ENCODE measurements around the gene NAT9.

Gene NAT9

DNA sequence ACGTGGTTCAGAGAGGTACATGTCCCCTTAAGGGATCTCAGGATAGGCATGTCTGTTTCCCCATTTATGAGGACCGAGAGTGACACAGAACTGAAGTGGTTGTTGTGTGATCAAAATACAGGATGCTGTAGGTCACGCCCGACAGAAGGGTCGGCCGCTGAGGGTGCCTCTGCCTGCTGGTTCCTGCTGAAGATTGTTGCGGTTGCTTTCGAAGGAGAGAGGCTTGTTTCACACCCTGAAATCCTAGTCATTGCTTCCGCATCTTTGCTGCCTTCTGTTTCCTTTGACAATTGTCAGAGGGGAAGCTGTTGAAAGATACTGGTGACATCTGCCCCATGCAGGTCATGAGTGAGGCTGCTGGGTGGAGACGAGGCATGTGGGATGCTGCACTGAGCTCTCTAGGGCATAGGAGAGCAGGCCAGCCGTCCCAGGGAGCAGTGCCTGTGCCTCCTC, 3.8 kb upstream of the NAT9 start:
- peak; percentile 37 for DNase-seq (ENCODE audit: low read depth)

DNA sequence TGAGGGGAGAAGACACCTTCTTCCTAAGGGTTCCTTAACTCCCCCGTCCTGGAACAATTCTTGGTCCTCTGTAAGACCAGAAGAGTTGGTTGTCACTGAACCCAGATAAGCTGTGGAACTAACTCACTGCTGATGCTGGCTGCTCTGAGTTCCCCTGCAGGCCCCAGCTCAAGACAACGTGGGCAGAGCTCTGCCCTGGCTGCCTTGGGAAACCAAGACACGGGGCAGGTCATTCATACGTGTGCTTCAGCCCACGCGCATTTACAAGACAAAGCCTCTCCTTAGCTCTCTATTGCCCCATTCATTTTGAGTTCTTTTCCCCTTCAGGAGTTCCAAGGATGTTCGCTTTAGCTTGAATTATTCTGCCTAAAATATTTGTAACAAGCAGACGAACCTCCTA, 3.4 kb upstream of the NAT9 start:
- DNase-seq (ENCODE audit: low read depth), result no peak

DNA sequence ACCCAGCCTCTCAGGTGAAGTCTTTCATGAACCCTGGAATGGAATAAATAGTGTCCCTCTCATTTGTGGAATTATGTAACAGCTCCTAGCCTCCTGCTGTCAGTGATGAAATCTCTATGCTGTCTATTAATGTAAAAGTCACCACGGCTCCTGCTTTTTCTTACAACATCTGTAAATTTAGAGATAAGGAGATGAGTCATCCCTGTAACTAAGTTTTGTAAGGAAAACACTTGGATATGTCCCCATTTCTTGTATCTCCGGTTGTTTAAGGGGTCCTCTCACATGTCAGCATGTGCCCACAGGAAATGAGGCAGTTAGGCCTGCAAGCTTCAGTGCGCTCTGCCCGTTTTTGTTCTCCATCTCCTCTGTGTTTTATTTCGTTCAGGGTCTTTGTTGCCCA, 2.8 kb upstream of the NAT9 start:
- DNase-seq (ENCODE audit: low read depth), result no peak

DNA sequence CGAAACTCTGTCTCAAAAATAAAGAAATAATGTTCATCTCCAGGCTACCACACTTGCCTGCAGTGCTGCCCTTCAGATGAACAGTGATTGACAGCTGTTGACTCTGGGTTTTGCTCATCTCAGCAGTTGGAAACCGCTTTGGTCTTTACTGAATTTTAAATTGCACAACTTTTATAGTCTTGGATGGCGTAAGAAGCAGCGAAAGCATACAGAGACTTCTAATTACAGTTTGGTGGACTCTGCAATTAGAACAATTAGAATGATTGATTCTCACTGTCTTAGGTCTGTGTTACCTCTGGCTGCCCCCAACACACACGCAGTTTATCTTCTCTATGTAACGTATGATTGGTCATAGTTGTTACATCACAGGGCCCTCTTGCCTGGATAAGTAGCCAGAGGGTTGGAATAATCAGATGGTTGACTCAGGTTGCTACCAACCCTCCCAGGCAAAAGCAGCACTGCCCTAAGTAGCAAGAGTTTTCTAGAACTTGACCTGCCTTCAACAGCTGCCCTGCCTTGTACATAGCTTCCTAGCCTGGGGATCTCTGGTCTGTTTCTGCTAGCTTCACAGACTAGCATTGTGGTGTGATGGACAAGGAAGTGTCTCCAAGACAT, 1.9 kb upstream of the NAT9 start:
- no peak for DNase-seq (ENCODE audit: low read depth)

DNA sequence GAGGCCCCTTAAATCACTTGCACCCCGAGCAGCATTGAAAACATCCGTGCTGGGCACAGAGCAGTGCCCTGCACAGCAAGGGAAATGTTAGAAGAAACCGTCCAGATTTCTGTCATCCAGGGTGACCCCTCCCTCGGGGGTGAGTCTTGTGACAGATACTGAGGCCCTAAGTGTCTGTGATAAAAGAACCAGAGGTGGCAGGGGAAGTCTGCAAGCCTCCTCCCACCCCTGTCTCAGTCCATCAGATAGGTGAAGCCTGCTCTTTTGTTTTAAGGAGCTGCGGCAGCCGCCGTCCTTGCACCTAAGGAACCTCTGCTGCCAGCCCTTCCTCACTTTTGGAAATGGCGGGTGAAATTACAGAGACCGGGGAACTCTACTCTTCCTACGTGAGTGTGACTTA, 845 bp upstream of the NAT9 start:
- no peak for DNase-seq (ENCODE audit: low read depth)

DNA sequence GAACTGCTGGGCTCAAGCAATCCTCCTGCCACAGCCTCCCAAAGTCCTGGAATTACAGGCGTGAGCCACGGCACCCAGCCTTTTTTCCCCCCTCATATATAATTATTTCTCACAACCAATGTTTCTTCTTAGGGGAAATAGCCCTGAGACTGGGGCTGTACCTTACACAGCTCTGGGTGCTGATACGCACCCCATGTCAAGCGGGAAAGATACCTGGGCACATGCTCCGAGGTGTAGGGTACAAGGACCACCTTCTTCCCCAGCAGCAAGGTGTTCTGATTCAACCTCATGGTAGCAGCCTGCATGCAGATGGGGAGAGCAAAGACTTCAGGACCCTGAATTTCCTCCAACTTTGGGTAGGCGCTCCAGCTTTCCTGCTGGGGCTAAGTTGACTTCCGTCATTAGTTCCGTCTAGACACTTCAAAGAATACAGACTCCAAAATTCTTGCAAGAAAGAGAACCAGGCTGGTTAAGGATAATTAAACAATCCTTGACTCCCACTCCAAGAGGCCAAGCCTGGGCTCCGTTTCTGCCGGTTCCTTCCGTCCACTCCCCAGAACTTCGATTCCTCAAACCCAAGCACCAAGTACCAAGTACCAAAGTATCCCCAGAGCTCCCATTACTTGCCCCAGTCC, 619 bp downstream of the NAT9 start:
- DNase-seq (ENCODE audit: low read depth), result no peak

DNA sequence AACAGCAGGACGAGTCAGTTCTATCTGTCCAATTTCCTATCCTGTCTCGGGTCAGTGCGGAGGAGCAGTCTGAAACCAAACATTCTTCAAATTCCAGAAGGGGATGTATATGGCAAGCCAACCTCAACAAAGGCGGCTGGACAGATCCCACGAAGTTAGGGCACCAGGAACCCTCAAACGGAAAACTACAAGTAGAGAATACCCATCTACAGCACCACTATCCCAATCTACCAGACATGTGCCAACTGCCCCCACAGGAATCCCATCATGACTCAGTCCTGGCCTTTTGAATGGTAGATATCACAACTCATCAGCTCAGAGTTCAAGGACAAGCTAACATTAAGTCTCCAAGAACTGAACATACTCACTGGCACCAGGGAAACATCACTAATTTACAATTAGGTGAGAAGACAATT, 2.3 kb downstream of the NAT9 start:
- no peak for DNase-seq (ENCODE audit: low read depth)

DNA sequence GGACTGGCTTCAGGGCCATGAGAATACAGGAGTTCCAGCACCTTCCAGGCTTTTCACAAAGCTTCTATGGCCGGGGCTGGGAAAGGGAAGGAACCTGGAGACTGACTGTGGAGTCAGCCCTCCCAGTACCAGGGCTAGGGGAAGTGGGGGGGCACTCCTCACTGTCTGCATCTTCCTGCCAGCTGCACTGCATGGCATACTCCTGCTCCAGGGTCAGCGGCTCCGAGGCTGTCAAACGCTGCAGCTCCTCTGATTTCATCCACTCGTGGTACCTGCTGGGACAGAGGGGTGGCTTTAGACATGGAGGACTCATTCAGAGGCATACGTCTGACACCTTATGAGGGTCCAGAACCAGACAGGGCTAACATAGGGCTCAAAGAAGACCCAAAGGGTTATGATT, 2.7 kb downstream of the NAT9 start:
- no peak for DNase-seq (ENCODE audit: low read depth)

DNA sequence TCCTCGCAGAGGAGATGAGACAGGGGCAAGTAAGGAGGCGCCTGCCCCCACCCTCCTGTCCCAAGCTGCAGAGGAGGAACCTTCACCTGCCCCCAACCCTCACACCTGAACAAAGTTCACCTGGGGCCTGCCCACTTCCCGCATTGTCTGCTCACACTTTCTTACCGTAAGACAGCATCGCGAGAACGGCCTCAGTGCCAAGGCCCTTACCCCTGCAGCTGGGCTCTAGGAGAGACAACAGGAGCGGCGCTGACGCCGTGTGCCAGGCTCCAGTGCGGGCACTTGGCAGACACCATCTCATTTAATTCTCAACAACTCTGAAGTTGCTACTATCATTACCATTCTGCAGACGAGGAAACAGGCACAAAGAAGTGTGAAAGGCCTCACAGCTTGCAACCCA, 4.1 kb downstream of the NAT9 start:
- DNase-seq (ENCODE audit: low read depth), result no peak

DNA sequence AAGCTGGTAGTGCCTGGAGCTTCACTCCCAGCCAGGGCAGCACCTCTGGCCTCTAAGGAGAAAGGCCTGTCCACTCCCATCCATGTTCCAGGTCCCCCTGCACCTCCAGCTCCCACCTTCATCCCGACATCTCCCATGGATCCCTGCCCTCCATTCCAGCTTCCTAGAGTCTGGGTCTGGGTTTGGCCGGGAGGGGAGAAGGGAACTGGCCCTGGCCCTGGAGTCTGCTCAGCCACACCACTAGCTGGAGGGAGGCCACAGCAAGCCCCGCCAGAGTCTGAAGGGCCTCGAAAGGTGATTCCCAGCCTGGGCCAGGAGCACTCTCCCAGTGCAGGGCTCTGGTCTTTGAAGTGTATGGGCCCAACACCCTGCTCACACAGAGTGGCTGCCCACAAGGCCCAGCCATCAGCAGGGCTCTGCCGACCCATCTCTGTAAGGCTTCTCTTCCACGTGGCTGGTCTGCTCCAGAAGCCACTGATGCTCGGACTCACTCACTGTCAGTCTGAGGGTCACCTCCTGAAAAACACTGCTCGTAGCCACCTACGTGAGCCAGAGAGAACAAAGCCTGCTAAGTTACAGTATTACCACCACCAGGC, 4.7 kb downstream of the NAT9 start:
- DNase-seq (ENCODE audit: low read depth), result no peak

DNA sequence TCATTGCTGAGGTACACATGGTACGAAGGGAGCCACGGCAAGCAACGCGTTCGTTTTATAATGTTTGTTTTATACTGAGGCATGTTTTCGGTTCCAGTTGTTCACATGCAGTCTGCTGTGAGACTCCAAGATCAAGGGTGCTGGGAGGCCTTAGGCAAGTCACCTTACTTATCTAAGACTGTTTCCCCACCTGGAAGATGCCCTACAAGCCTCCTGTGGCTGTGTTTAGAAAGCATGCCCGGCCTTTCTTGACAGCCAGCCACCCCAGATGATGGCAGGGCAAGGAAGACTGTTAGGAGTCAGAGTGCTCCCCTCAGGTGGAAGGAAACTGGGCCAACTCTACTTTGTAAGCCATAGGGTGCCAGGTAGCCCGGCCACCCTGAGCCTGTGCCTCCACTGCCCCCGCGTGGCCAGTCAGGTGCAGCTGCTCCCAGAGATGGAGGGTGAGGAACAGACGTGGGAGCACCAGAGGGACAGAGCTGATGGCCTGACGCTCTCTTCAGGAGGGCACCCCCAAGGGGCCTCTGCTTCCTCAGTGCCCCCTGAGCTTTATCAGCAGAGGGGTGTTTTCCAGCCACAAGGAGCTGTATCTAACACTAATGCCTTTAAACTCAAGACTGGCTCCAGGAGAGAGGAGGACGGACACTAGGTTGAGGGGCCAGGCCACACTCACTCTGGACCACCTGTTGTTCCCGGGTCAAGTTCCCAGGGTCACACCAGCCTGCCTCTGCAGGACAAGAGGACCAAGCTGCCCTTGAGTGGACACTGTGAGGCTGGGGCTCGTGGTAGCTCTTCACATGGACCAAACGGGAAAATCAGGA, 5.4 kb downstream of the NAT9 start:
- DNase-seq (ENCODE audit: low read depth), result peak; percentile 74

DNA sequence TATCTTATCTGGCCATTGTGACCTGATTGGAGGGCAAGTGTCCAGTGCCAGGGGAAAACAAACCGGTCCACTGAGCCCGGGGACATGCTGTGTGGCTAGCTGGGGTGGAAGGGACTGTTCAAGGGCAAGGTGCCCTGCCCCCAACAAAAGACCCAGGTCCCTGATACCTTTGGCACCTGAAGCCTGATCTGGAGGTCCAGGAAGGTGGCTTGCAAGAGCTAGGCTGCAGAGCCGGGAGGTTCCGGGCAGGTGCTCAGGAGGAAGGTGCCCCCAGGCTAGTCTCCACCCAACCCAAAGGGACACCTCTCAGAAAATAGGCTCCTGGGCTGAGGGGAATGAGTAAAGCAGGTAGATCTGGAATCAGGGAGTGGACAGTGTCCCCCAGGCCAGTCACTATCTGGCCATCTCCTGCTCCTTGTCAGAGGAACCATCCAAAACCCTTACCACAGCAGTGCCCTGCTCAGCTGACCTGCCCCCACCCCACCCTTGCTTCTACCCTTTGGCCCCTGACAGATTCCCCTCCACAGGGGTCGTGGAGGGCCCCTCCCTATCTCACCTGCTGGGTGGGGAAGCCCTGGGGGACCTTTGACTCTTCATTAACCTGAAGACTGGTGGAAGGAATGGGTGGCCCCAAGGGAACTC, 6.2 kb downstream of the NAT9 start:
- DNase-seq (ENCODE audit: low read depth), result no peak

DNA sequence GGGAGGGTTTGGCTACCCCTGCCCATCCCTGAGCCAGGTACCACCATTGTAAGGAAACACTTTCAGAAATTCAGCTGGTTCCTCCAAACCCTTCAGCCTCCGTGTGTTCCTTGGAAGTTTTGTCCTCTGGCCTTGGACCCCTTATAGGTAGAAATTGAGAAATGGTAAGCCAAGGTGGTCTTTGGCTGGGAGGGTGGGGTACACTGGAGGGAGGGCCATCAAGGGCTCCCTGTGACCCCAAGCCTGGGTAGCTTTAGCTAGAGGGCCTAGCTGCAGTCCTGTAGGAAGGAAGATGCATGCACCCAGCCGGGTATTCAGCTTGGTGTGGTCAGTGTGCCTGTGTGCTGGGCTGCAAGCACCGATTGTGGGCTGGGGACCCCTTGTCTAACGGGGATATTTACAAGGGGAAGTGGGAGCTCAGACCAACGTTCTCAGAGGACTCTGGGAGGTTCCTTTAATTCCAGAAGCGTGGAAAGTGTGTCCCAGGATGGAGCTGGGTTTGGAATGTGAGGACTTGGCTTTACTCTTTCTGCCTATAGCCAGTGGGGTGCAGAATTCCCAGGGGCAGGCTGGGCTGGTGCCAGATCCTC, 6.8 kb downstream of the NAT9 start:
- no peak for DNase-seq (ENCODE audit: low read depth)

DNA sequence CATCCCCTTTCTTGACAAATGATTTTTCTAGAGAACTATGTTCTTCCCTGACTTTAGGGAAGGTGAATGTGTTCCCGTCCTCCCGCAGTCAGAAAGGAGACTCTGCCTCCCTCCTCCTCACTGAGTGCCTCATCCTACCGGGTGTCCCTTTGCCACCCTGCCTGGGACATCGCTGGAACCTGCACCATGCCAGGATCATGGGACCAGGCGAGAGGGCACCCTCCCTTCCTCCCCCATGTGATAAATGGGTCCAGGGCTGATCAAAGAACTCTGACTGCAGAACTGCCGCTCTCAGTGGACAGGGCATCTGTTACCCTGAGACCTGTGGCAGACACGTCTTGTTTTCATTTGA, 7.4 kb downstream of the NAT9 start:
- DNase-seq (ENCODE audit: low read depth), result no peak

DNA sequence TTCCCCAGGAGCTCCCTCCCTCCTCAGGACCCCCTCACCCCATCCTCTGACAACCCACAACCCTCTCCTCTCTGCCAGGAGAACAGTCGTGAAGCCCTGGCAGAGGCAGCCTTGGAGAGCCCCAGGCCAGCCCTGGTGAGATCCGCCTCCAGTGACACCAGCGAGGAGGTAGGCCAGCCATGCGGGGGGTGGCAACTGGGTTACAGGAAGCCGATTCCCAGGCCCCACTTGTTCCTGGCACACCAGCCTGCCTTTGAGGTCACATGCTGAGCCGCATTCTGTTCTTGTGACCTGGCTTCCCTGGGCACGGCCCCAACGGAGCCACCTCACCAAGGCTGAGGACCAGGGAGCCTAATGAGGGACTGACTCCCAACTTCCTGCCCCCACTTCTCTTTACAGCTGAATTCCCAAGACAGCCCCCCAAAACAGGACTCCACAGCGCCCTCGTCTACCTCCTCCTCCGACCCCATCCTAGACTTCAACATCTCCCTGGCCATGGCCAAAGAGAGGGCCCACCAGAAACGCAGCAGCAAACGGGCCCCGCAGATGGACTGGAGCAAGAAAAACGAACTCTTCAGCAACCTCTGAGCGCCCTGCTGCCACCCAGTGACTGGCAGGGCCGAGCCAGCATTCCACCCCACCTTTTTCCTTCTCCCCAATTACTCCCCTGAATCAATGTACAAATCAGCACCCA, 7.9 kb downstream of the NAT9 start:
- DNase-seq (ENCODE audit: low read depth), result no peak

DNA sequence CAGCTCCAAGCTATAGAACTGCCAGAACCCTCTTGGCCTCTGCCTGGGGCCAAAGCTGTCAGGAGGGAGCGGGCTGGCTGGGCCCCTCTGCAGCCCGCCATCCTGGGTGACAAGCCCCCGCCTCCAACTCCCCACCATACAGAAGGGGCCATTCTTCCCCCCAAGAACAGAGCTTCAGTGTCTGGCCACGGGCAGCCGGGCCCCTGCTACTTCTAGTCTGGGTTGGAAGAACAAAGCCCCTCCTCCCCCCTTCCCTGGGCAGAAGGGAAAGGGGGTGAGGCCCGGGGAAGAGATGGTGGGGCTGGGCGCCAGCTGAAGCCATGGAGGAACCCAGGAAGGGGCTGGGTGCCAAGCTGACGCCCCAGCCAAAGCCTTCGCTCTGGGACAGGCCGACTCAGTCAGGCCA, 9.0 kb downstream of the NAT9 start:
- DNase-seq (ENCODE audit: low read depth), result no peak

DNA sequence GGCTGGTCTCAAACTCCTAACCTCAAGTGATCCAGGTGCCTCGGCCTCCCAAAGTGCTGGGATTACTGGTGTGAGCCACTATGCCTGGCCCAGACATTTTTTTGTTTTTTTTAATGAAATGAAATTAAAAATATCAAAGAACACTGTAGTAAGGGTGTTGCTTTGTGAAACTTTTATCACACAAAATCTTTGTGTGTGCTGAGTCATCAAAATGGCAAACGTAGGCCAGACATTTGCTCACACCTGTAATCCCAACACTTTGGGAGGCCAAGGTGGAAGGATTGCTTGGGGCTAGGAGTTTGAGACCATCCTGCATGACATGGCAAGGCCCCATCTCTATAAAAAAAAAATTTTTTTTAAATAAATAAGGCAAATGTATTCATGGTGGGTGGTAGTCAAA, 9.7 kb downstream of the NAT9 start:
- DNase-seq (ENCODE audit: low read depth), result no peak

DNA sequence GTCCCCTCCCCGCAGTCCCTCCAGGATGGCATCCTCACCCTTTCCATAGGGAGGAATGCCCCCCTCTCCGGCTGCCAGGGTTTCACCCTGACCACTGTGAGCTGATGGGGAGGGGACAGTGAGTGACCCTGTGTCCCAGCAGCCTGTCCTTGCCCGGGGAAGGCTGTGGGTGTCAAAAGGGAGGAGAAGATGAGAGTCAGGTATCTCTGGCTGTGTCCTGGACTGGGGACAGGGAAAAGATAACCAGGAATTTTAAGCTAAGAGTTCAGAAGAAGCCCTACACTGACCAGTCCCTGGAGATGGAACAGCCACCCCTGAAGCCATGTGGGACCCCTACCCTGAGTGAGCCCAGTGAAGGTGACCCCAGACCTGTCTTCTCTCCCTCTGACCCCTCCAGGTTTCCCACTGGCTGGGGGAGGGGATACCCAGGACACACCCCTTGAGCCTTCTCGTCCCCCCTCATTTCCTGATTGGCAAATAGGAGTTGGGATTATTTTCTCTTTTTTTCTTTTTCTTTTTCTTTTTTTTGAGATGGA, 11.3 kb downstream of the NAT9 start:
- DNase-seq (ENCODE audit: low read depth), result no peak

DNA sequence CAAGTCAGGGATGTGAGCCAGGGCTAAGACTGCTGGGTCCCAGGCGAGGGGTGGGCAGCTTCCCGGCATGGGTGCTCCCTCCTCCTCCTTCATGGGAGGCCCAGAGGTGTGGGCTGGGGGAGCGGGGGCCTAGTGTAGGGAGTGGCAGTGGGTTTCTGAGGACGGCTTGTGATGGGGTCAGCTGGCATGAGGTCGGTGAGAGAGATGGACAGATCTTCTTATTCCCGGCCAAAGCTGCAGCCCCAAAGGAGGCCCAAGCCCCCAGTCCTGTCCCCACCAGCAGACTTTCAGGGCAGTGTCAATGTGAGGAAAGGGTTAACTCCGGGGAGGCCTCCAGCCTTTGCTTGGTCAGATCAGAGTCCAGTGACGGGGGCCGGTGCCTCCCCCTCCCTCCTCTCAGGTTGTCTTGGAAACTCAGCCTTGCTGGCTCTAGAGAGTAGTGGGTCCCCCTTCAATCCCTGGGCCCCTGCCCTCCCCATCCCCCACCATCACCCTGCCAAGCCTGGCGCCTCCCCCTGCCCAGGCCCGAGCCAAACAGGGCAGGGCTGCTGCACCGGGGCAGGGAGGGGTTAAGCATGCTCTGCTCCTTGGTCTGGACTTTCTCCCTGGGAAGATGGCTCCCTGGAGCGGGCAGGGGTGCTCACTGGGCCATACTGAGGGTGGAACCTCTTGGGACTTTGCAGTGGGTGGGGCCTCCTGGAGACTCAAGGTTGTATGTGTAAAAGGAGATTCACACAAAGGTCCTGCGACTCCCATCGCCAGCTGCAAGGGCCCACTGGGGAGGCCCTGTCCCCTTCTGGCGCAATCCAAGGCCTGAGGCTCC, 12.4 kb downstream of the NAT9 start:
- no peak for DNase-seq (ENCODE audit: low read depth)

DNA sequence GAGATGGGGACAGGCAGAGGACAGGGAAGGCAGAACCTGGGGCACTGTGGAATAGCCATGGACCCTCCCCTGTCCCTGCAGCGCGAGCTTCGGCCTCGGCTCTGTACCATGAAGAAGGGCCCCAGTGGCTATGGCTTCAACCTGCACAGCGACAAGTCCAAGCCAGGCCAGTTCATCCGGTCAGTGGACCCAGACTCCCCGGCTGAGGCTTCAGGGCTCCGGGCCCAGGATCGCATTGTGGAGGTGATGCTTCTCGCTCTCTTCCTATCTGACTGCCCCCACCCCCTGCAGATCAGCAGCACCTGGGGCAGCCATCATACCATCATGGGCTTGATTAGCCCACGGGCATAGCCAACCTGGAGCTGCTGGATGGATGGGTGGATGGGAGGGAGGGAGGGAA, 14.2 kb downstream of the NAT9 start:
- no peak for DNase-seq (ENCODE audit: low read depth)
